HG03196 (cell line): Measurements from ENCODE around the gene SIAH2.
A peak's percentile ranks its signal among the peaks of the same experiment; 100 is the strongest.

Source experiments
- ATAC-seq: cut with Tn5 transposase; IDR thresholded peaks from one replicate; pipeline ENCODE4 v1.9.1; 2021; ENCODE audit not compliant: unreplicated experiment

Gene SIAH2

DNA sequence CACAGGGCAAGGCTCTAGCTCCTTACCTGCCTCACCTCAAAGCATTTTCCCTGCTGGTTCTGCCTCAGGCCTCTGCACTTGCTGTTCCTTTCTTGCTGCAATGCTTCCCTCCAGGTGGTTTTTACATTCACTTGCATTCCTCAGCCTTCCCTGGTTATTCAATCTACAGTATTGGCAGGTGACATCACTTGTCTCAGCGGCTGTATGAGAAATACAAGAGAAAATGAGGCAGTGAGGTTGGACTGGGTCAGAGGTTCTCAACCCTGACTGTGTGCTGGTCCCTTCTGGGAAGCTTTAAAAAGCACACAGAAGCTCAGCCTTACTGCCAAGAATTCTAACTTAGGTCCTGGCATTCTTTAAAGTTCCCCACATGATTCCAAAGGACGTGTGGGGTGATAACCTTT lies 26.7 kb downstream of the SIAH2 start:
- no peak for ATAC-seq

DNA sequence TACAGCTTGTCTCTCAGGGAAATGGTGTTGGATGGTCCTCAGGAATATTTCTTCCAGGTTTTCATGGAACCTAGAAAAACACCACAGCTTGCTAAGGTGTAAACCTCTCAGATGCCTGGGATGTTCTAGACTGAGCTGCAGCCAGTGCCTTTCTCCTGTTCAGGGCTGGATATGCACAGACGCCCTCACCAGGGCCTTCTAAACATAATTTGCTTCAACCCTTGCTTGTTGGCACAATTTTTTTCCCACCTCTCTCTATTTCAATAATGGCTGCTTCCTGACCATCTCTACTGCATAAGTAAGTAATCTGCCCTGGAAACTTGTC lies 28.2 kb downstream of the SIAH2 start:
- no peak for ATAC-seq

GRCh38 chr3:150733936-150734794 lies 28.8 kb downstream of the SIAH2 start:
- ATAC-seq = no peak

GRCh38 chr3:150733373-150733935 lies 29.5 kb downstream of the SIAH2 start:
- no peak for ATAC-seq

DNA sequence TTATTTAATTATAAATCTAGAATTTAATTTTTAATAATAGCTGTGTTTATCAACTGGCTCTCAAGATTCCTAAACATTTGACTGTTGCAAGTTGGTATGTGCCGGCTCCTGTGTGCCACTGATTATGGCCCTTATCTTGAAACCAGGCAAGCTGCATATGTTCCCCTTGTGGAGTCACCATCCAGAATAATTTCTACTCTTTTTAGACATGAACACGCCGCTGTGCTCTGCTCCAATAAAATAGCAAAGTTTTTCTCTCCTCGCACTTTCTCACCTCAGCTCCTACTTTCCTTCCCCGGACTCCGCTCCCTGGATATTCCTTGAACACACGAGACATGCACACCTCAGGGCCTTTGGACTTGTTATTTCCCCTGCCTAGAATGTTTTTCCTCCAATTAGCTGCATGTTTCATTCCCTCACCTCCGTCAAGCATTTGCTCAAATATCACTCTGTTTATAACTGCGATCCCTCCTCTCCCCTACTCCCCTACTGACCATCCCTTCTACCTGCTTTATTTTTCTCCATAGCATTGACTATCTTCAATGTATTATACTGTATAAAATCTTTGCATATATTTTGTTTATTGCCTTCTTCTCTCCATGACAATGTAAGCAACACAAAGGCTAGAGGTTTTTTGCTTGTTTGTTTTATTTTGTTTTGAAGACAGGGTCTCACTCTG lies 33.1 kb downstream of the SIAH2 start:
- no peak for ATAC-seq

- ATAC-seq = no peak
Observed at GRCh38 chr3:150727653-150728502, 35.1 kb downstream of the SIAH2 start.

- ATAC-seq = no peak
Observed at GRCh38 chr3:150725548-150725947, 37.4 kb downstream of the SIAH2 start.

DNA sequence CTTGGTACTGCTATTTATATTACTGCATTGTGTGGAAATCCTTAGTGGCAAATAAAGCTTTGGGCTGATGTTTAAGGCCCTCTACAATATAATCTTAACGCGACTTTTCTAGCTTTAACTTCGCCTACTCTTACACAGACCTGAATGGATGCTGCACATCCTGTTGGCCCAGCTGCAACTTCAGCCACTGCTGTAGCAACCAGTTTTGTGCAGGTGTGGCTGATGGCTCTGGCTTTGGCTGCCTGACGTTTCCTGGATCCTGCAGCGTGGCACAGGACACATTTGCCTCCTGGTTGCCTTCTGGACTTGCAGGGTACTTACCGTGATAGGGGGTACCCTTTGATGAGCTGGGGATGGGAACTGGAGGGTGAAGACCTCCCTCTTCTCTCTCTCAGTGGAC lies 39.0 kb downstream of the SIAH2 start:
- ATAC-seq = no peak

- no peak for ATAC-seq
Observed at GRCh38 chr3:150722267-150722666, 40.7 kb downstream of the SIAH2 start.

DNA sequence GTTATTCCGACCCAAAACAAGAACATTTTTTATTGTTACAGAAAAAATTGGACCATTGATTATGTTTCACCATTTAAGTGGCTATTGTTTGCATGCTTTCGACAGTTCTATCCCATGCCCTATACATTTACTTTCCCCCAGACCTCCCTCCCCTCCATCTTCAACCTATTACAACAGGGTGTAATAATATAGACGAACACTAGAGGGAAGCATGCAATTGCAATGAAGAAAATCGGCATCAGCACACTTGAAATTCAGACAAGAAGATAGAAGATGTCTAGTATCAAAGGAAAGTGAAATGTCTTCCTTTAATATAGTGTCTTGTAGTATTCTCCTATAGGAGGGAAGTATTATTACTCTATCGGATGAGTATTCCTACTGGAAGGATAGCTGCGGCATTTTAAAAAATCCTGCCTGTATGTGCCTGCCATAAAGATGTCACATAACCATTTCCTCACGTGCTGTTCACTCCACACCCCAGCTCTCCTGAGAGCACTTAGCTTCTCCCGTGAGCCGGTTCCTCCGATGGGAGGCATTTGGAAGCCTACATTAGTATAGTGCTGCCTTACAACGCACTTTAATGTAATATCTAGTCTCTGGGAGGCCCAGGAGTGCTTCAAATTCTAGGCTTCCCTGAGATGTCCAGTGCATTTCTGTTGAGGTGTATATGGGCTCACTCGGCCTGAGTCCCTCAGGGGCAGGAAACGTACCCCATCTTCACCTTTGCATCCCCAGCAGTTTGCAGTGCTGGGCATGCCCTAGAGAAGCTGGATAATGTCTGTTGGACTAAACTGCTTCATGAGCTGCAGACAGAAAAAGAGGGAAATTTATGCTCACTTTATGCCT lies 41.5 kb downstream of the SIAH2 start:
- ATAC-seq = peak; percentile 61

DNA sequence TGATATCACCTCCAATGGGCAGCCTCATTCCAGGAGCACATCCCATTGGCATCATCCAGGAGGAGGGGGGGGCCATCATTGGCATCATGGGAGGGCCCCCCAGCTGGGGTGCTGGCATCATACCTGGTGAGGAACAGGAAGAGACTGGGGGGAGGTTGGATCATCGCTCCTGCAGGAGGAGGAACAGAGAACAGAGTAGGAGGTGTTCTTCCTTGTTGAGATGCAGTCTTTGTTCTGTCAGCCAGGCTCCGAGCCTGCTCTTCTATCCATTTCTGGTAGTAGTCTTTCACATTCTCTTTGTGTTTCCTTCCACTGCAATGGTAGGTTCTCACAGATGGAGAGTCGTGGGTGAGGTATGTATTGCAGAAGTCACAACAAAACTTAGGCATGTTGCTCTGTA lies 42.5 kb downstream of the SIAH2 start:
- no peak for ATAC-seq

DNA sequence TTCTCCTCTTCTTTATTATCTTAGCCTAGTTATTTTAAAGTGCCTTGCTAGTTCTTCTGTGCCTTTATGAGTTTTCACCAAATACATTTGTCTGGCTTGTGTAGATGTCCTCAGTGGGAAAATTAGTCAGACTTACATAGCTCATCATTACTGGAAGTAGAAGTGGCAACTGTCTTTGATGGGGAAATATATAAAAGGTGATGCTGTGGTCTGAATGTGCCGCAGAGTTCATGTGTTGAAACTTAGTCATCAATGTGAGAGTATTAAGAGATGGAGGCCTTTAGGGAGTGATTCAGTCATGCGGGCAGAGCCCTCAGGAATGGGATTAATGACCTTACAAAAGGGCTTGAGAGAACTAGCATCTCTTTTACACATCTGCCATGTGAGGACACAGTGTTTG lies 52.9 kb downstream of the SIAH2 start:
- no peak for ATAC-seq

- peak; percentile 99 for ATAC-seq
Observed at GRCh38 chr3:150703756-150704344, 59.1 kb downstream of the SIAH2 start, which contains the start of gene ERICH6. Gene ERICH6, minus strand, starts transcription at chr3:150703920. Its CDS starts 22 bp downstream, at chr3:150703898.

GRCh38 chr3:150703299-150703755 lies 59.6 kb downstream of the SIAH2 start:
- ATAC-seq = peak; percentile 36

DNA sequence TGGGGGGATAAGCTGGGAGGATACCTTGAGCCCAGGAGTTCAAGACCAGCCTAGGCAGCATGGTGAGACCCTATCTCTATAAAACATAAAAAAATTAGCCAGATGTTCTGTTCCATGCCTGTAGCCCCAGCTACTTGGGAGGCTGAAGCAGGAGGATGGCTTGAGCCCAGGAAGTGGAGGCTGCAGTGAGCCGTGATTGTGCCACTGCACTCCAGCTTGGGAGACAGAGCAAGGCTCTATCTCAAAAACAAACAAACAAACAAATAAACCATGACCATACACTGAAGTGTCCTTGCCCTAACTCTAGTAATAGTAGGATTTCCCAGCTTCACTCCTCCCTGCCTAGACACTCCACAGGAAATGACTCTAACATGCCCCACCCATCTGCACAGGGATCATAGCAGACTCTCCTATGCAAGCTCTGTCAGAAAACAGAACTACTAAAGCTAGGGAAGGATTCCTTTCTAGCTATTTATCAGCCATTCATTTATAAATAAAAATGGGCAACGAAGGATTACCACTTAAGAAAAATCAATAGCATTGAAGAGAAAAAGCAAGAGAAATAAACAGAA lies 63.8 kb downstream of the SIAH2 start:
- ATAC-seq = no peak

GRCh38 chr3:150697646-150698045 lies 65.3 kb downstream of the SIAH2 start:
- no peak for ATAC-seq

DNA sequence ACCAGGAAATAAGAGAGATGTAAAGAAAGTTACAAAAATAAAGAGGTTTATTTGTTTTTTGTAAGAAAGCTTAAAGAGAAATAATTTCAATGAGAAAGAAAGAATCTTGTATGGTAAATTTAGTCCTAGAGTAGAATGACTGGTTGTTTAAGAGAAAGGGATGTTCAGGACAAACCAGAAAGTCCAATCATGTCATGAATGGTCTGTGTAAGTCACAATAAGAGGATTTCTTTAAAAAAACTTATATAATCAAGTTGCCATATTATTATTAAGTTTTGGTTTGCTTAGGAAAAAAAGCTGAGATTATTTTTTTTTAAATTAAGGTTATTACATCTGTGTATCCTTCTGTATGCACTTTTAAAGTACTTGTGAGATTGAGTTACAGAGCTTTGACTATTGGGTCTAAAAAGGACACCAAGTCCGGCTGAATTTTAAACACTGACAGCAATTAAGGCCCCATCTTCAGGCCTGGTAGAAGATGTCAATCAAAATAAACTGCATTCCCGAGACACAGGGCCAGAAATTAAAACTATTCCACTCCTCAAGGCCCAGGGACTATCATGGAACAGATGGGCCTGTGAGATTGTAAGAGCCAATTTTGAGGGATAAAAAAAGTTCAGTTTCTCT lies 71.4 kb downstream of the SIAH2 start:
- ATAC-seq = no peak
